HepG2 (cell line): Measurements from ENCODE around the gene KRT2. TPM values are rescaled to one million over a fixed set of nuclear protein-coding genes. Genes with fewer than 3 reads are reported as not detected.

Experiments used
- ATAD3A ChIP-seq: sonication (generic); formaldehyde crosslinking; IDR thresholded peaks from 2 replicates; pipeline ENCODE4 v1.4.0; 2020; ENCODE audit warnings: missing genetic modification reagents
- BCL3 ChIP-seq: sonication (generic); formaldehyde crosslinking; IDR thresholded peaks from 2 replicates; pipeline ENCODE4 v1.5.1; 2020; ENCODE audit warnings: mild to moderate bottlenecking, missing genetic modification reagents, moderate library complexity
- CBFB ChIP-seq: sonication (generic); formaldehyde crosslinking; IDR thresholded peaks from 2 replicates; pipeline ENCODE4 v1.4.0; 2020; ENCODE audit warnings: missing genetic modification reagents
- ERF ChIP-seq: IDR thresholded peaks from 2 replicates; pipeline ENCODE4 v1.6.1; 2018; ENCODE audit warnings: missing biosample characterization, missing genetic modification reagents
- POLR2G ChIP-seq: fragments of 200-400 bp; formaldehyde crosslinking; IDR thresholded peaks from 2 replicates; pipeline ENCODE4 v1.6.1; 2018; ENCODE audit warnings: mild to moderate bottlenecking, low read depth, low read length, moderate library complexity
- RBM22 ChIP-seq: fragments of 200-400 bp; formaldehyde crosslinking; optimal IDR thresholded peaks from 2 replicates; pipeline ENCODE3; 2017; ENCODE audit warnings: mild to moderate bottlenecking, low read length, moderate library complexity
- ZFP91 ChIP-seq: sonication (generic); formaldehyde crosslinking; IDR thresholded peaks from 2 replicates; pipeline ENCODE4 v1.9.0; 2022; ENCODE audit warnings: missing genetic modification reagents, mild to moderate bottlenecking, borderline replicate concordance
- ZFYVE20 ChIP-seq: sonication (generic); formaldehyde crosslinking; IDR thresholded peaks from 2 replicates; pipeline ENCODE4 v1.8.0; 2023; ENCODE audit warnings: low read depth, mild to moderate bottlenecking, moderate library complexity, missing genetic modification reagents, borderline replicate concordance
- ZNF121 ChIP-seq: sonication (generic); formaldehyde crosslinking; IDR thresholded peaks from 2 replicates; pipeline ENCODE4 v1.5.0; 2020; ENCODE audit warnings: mild to moderate bottlenecking, missing genetic modification reagents
- ZNF253 ChIP-seq: sonication (generic); formaldehyde crosslinking; IDR thresholded peaks from 2 replicates; pipeline ENCODE4 v1.8.0; 2022; ENCODE audit warnings: mild to moderate bottlenecking, missing genetic modification reagents, borderline replicate concordance
- ZNF501 ChIP-seq: sonication (generic); formaldehyde crosslinking; IDR thresholded peaks from 2 replicates; pipeline ENCODE4 v1.5.1; 2020; ENCODE audit warnings: mild to moderate bottlenecking, moderate library complexity, missing genetic modification reagents
- ZNF619 ChIP-seq: sonication (generic); formaldehyde crosslinking; IDR thresholded peaks from 2 replicates; pipeline ENCODE4 v1.4.0; 2020; ENCODE audit warnings: mild to moderate bottlenecking, missing genetic modification reagents
- polyA plus RNA-seq, 8 experiments: library from polyadenylated mRNA; depleted of rRNA in 3 of 8; stranded (reverse) in 7 of 8; unstranded in 1 of 8; fragments of >200 nt; fragmentation: Illumina TruSeq in 4 of 8; extraction: Trizol in 4 of 8; gene quantifications; 2 replicates each; pipeline versions ENCODE4 v1.2.1 to v1.2.3, GENCODE V29; 2011 to 2016; ENCODE audit warnings: low read depth in 4 of 8, missing spikeins in 1 of 8, mixed read lengths in 1 of 8; ENCODE audit not compliant: insufficient read depth in 1 of 8
- total RNA-seq, 5 experiments: library from RNA; depleted of rRNA; stranded (reverse); fragments of >200 nt; fragmentation: Illumina TruSeq; extraction: Trizol; gene quantifications; 2 replicates each; pipeline ENCODE4 v1.2.3, GENCODE V29; 2016; ENCODE audit warnings: low read depth in 1 of 5

KRT2 gene
- total and polyA plus RNA-seq, 2 of the 13 experiments (the other 11 are each of a cell fraction or from before 2014, with no cell fraction given): not detected

GRCh38 chr12:52643233-52644077 lies 8.6 kb downstream of the KRT2 start (continued):
- TF ChIP-seq ZFP91 (CRISPR knock-in tag) (no peak), ZNF253 (CRISPR knock-in tag) (no peak), ERF (no peak), ZFYVE20 (no peak), ZNF121 (CRISPR knock-in tag) (no peak), ZNF619 (CRISPR knock-in tag) (no peak), BCL3 (no peak), ZNF501 (no peak), ATAD3A (CRISPR knock-in tag) (no peak), RBM22 (no peak), POLR2G (no peak), CBFB (CRISPR knock-in tag) (no peak)
